ENCODE measurements around the gene PAEP. TPM values are rescaled to one million over a fixed set of nuclear protein-coding genes. Genes with fewer than 3 reads are reported as not detected.

Gene PAEP
- polyA plus RNA-seq, 4 donors: not detected

GRCh38 chr9:135551456-135551855 lies 10.1 kb upstream of the PAEP start:
- Histone ChIP-seq H3K4me1 (ENCODE audit: control insufficient read depth in 3 of 3, insufficient read depth in 2 of 3, low read depth in 1 of 3, low read length in 2 of 3) (no peaks in the 10 kb centered on the region), H3K4me3 (ENCODE audit: low read depth in 1 of 3, low read length in 3 of 3) (no peak overlapping the region), H3K36me3 (ENCODE audit: control insufficient read depth in 3 of 3, insufficient read depth in 2 of 3, low read depth in 1 of 3, low read length in 3 of 3) (no peaks in the 10 kb centered on the region), H3K27ac (ENCODE audit: low read depth in 1 of 3, low read length in 2 of 3) (no peak overlapping the region), H3K27me3 (ENCODE audit: control insufficient read depth in 3 of 3, insufficient read depth in 3 of 3, low read length in 3 of 3) (no peaks in the 10 kb centered on the region), H3K9me3 (ENCODE audit: control insufficient read depth in 2 of 2, insufficient read depth in 1 of 2, low read depth in 1 of 2, low read length in 1 of 2) (no peaks in the 10 kb centered on the region)
- WGBS, 3 donors: 81 to 90% (median 87%) methylated on average over 12 to 13 of the region's 13 CpGs
- FAIRE-seq (no peak), DNase-seq (no peak)

GRCh38 chr9:135552021-135552697 lies 9.4 kb upstream of the PAEP start:
- FAIRE-seq: no peak
- WGBS, 3 donors: 68 to 75% (median 70%) methylated on average over 18 of the region's 18 CpGs
- DNase-seq: no peak

GRCh38 chr9:135552698-135553171 lies 8.8 kb upstream of the PAEP start:
- Histone ChIP-seq H3K4me1 (ENCODE audit: control insufficient read depth in 3 of 3, insufficient read depth in 2 of 3, low read depth in 1 of 3, low read length in 2 of 3) (no peaks in the 10 kb centered on the region), H3K27me3 (ENCODE audit: control insufficient read depth in 3 of 3, insufficient read depth in 3 of 3, low read length in 3 of 3) (no peaks in the 10 kb centered on the region), H3K27ac (ENCODE audit: low read depth in 1 of 3, low read length in 2 of 3) (no peak overlapping the region), H3K4me3 (ENCODE audit: low read depth in 1 of 3, low read length in 3 of 3) (no peak overlapping the region), H3K9me3 (ENCODE audit: control insufficient read depth in 2 of 2, insufficient read depth in 1 of 2, low read depth in 1 of 2, low read length in 1 of 2) (no peaks in the 10 kb centered on the region), H3K36me3 (ENCODE audit: control insufficient read depth in 3 of 3, insufficient read depth in 2 of 3, low read depth in 1 of 3, low read length in 3 of 3) (no peaks in the 10 kb centered on the region)
- WGBS, 3 donors: 69 to 88% (median 72%) methylated on average over 15 to 19 of the region's 19 CpGs
- no peak for DNase-seq
- no peak for FAIRE-seq

More at GRCh38 chr9:135552021-135552697, 9.4 kb upstream of the PAEP start:
- Histone ChIP-seq H3K9me3 (ENCODE audit: control insufficient read depth in 2 of 2, insufficient read depth in 1 of 2, low read depth in 1 of 2, low read length in 1 of 2) (no peaks in the 10 kb centered on the region), H3K36me3 (ENCODE audit: control insufficient read depth in 3 of 3, insufficient read depth in 2 of 3, low read depth in 1 of 3, low read length in 3 of 3) (no peaks in the 10 kb centered on the region), H3K4me3 (ENCODE audit: low read depth in 1 of 3, low read length in 3 of 3) (no peak overlapping the region), H3K27ac (ENCODE audit: low read depth in 1 of 3, low read length in 2 of 3) (no peak overlapping the region), H3K27me3 (ENCODE audit: control insufficient read depth in 3 of 3, insufficient read depth in 3 of 3, low read length in 3 of 3) (no peaks in the 10 kb centered on the region), H3K4me1 (ENCODE audit: control insufficient read depth in 3 of 3, insufficient read depth in 2 of 3, low read depth in 1 of 3, low read length in 2 of 3) (no peaks in the 10 kb centered on the region)

DNA sequence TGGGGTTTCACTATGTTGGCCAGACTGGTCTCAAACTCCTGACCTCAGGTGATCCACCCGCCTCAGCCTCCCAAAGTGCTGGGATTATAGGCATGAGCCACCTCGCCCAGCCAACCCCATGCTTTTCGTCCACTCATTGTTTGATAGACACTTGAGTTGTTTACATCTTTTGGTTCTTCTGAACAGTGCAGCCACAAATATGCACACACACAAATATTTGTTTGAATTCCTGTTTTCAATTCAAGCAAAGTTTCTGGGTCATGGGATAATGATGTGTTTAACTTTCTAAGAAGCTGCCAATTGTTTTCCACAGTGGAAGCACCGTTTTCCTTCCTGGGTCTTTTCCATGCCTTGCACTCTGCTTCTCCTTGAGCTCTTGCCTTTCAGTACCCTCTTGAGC lies 6.8 kb upstream of the PAEP start:
- H3K27me3 ChIP-seq (ENCODE audit: control insufficient read depth in 3 of 3, insufficient read depth in 3 of 3, low read length in 3 of 3): no peaks in the 10 kb centered on the region
- no peaks in the 10 kb centered on the region for H3K4me1 ChIP-seq (ENCODE audit: control insufficient read depth in 3 of 3, insufficient read depth in 2 of 3, low read depth in 1 of 3, low read length in 2 of 3)
- FAIRE-seq (no peak), DNase-seq (no peak)
- H3K36me3 ChIP-seq (ENCODE audit: control insufficient read depth in 3 of 3, insufficient read depth in 2 of 3, low read depth in 1 of 3, low read length in 3 of 3): no peaks in the 10 kb centered on the region
- H3K27ac ChIP-seq (ENCODE audit: low read depth in 1 of 3, low read length in 2 of 3): no peak overlapping the region
- no peak overlapping the region for H3K4me3 ChIP-seq (ENCODE audit: low read depth in 1 of 3, low read length in 3 of 3)
- no peaks in the 10 kb centered on the region for H3K9me3 ChIP-seq (ENCODE audit: control insufficient read depth in 2 of 2, insufficient read depth in 1 of 2, low read depth in 1 of 2, low read length in 1 of 2)
- 63 to 72% (median 66%) methylated on average over 4 of the region's 4 CpGs for WGBS, 3 donors

- FAIRE-seq: no peak
- DNase-seq: no peak
- no peak overlapping the region for H3K4me3 ChIP-seq (ENCODE audit: low read depth in 1 of 3, low read length in 3 of 3)
- H3K27me3 ChIP-seq (ENCODE audit: control insufficient read depth in 3 of 3, insufficient read depth in 3 of 3, low read length in 3 of 3): no peaks in the 10 kb centered on the region
- H3K9me3 ChIP-seq (ENCODE audit: control insufficient read depth in 2 of 2, insufficient read depth in 1 of 2, low read depth in 1 of 2, low read length in 1 of 2): no peaks in the 10 kb centered on the region
- H3K36me3 ChIP-seq (ENCODE audit: control insufficient read depth in 3 of 3, insufficient read depth in 2 of 3, low read depth in 1 of 3, low read length in 3 of 3): no peaks in the 10 kb centered on the region
- no peak overlapping the region for H3K27ac ChIP-seq (ENCODE audit: low read depth in 1 of 3, low read length in 2 of 3)
- WGBS, 3 donors: 61 to 78% (median 68%) methylated on average over 5 of the region's 5 CpGs
- no peaks in the 10 kb centered on the region for H3K4me1 ChIP-seq (ENCODE audit: control insufficient read depth in 3 of 3, insufficient read depth in 2 of 3, low read depth in 1 of 3, low read length in 2 of 3)
These were observed 6.4 kb upstream of the PAEP start for GRCh38 chr9:135555203-135555602.

GRCh38 chr9:135555910-135556309 lies 5.6 kb upstream of the PAEP start:
- 74 to 80% (median 79%) methylated on average over 16 of the region's 16 CpGs for WGBS, 3 donors
- no peaks in the 10 kb centered on the region for H3K36me3 ChIP-seq (ENCODE audit: control insufficient read depth in 3 of 3, insufficient read depth in 2 of 3, low read depth in 1 of 3, low read length in 3 of 3)
- no peak for DNase-seq
- no peaks in the 10 kb centered on the region for H3K9me3 ChIP-seq (ENCODE audit: control insufficient read depth in 2 of 2, insufficient read depth in 1 of 2, low read depth in 1 of 2, low read length in 1 of 2)
- H3K27me3 ChIP-seq (ENCODE audit: control insufficient read depth in 3 of 3, insufficient read depth in 3 of 3, low read length in 3 of 3): no peaks in the 10 kb centered on the region
- no peak for FAIRE-seq
- no peak overlapping the region for H3K4me3 ChIP-seq (ENCODE audit: low read depth in 1 of 3, low read length in 3 of 3)
- H3K27ac ChIP-seq (ENCODE audit: low read depth in 1 of 3, low read length in 2 of 3): no peak overlapping the region
- H3K4me1 ChIP-seq (ENCODE audit: control insufficient read depth in 3 of 3, insufficient read depth in 2 of 3, low read depth in 1 of 3, low read length in 2 of 3): no peaks in the 10 kb centered on the region

DNA sequence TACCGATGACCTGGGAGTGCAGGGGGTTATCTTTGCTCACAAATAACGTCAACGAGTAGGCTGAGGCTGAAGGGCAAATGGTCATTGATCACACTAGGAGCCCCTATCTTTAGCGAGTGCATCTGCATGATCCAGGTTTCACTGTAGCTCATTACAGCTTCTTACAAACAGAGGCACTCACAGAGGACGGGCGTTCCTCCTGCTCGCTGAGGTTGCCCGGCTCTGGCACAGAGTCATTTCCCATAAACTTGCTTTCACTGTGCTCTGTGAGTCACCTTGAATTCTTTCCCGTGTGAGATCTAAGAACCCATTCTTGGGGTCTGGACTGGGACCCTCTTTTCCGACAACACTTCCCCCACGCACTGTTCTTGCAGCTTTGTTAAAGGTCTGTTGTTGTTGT lies 1.9 kb upstream of the PAEP start:
- FAIRE-seq (no peak), DNase-seq (no peak)
- H3K4me1 ChIP-seq (ENCODE audit: control insufficient read depth in 3 of 3, insufficient read depth in 2 of 3, low read depth in 1 of 3, low read length in 2 of 3): no peaks in the 10 kb centered on the region

DNA sequence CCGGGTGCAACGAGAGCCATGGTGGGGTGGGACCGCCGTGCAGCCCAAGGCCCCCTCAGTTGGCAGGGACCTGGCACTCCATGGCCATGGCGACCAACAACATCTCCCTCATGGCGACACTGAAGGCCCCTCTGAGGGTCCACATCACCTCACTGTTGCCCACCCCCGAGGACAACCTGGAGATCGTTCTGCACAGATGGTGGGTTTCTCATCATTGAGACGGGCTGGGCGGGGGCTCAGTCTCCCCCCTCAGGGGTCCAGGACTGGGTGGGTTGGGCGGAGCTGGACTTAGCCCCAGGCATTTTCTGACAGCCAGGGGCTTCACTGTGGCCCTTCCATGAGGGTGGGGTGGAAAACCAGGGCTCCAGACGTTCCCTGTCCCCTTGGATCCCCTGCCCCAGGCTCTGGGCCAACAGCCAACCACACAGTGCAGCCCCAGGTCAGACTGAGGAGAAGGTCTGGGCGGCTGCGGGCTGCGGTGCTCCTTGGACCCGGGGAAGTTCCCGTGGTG lies 734 bp downstream of the PAEP start:
- Histone ChIP-seq H3K4me3 (ENCODE audit: low read depth in 1 of 3, low read length in 3 of 3) (no peak overlapping the region), H3K4me1 (ENCODE audit: control insufficient read depth in 3 of 3, insufficient read depth in 2 of 3, low read depth in 1 of 3, low read length in 2 of 3) (no peaks in the 10 kb centered on the region), H3K27me3 (ENCODE audit: control insufficient read depth in 3 of 3, insufficient read depth in 3 of 3, low read length in 3 of 3) (no peaks in the 10 kb centered on the region), H3K9me3 (ENCODE audit: control insufficient read depth in 2 of 2, insufficient read depth in 1 of 2, low read depth in 1 of 2, low read length in 1 of 2) (no peaks in the 10 kb centered on the region), H3K27ac (ENCODE audit: low read depth in 1 of 3, low read length in 2 of 3) (no peak overlapping the region), H3K36me3 (ENCODE audit: control insufficient read depth in 3 of 3, insufficient read depth in 2 of 3, low read depth in 1 of 3, low read length in 3 of 3) (no peaks in the 10 kb centered on the region)
- 79 to 88% (median 85%) methylated on average over 17 of the region's 17 CpGs for WGBS, 3 donors
- FAIRE-seq (no peak), DNase-seq (no peak)

More for the DNA sequence above, 1.9 kb upstream of the PAEP start:
- no peaks in the 10 kb centered on the region for H3K27me3 ChIP-seq (ENCODE audit: control insufficient read depth in 3 of 3, insufficient read depth in 3 of 3, low read length in 3 of 3)
- H3K9me3 ChIP-seq (ENCODE audit: control insufficient read depth in 2 of 2, insufficient read depth in 1 of 2, low read depth in 1 of 2, low read length in 1 of 2): no peaks in the 10 kb centered on the region
- 37 to 48% (median 42%) methylated on average over 11 of the region's 11 CpGs for WGBS, 3 donors
- H3K36me3 ChIP-seq (ENCODE audit: control insufficient read depth in 3 of 3, insufficient read depth in 2 of 3, low read depth in 1 of 3, low read length in 3 of 3): no peaks in the 10 kb centered on the region
- no peak overlapping the region for H3K4me3 ChIP-seq (ENCODE audit: low read depth in 1 of 3, low read length in 3 of 3)
- no peak overlapping the region for H3K27ac ChIP-seq (ENCODE audit: low read depth in 1 of 3, low read length in 2 of 3)

- no peak for FAIRE-seq
- WGBS, 3 donors: 40 to 85% (median 77%) methylated on average over 1 of the region's 1 CpG
- H3K36me3 ChIP-seq (ENCODE audit: control insufficient read depth in 3 of 3, insufficient read depth in 2 of 3, low read depth in 1 of 3, low read length in 3 of 3): no peaks in the 10 kb centered on the region
- DNase-seq: no peak
- H3K4me3 ChIP-seq (ENCODE audit: low read depth in 1 of 3, low read length in 3 of 3): no peak overlapping the region
- no peaks in the 10 kb centered on the region for H3K9me3 ChIP-seq (ENCODE audit: control insufficient read depth in 2 of 2, insufficient read depth in 1 of 2, low read depth in 1 of 2, low read length in 1 of 2)
- H3K27me3 ChIP-seq (ENCODE audit: control insufficient read depth in 3 of 3, insufficient read depth in 3 of 3, low read length in 3 of 3): no peaks in the 10 kb centered on the region
- H3K4me1 ChIP-seq (ENCODE audit: control insufficient read depth in 3 of 3, insufficient read depth in 2 of 3, low read depth in 1 of 3, low read length in 2 of 3): no peaks in the 10 kb centered on the region
- H3K27ac ChIP-seq (ENCODE audit: low read depth in 1 of 3, low read length in 2 of 3): no peak overlapping the region
These were observed 1.5 kb downstream of the PAEP start for GRCh38 chr9:135563039-135563476.

Data from small intestine (tissue), 7 donors.